H1 (cell line): ENCODE data around the gene CABP5.

Source experiments
- POLR2A ChIP-seq, 2 experiments: IDR thresholded peaks; 1 replicate in 1 of 2; 2 replicates in 1 of 2; pipeline ENCODE4 v1.6.1; 2011; ENCODE audit warnings: low read depth in 2 of 2, low read length in 2 of 2, mild to moderate bottlenecking in 2 of 2; ENCODE audit errors: control extremely low read depth in 1 of 2
- SIX5 ChIP-seq: IDR thresholded peaks from 2 replicates; pipeline ENCODE4 v1.6.1; 2011; ENCODE audit warnings: mild to moderate bottlenecking, low read depth, low read length

DNA sequence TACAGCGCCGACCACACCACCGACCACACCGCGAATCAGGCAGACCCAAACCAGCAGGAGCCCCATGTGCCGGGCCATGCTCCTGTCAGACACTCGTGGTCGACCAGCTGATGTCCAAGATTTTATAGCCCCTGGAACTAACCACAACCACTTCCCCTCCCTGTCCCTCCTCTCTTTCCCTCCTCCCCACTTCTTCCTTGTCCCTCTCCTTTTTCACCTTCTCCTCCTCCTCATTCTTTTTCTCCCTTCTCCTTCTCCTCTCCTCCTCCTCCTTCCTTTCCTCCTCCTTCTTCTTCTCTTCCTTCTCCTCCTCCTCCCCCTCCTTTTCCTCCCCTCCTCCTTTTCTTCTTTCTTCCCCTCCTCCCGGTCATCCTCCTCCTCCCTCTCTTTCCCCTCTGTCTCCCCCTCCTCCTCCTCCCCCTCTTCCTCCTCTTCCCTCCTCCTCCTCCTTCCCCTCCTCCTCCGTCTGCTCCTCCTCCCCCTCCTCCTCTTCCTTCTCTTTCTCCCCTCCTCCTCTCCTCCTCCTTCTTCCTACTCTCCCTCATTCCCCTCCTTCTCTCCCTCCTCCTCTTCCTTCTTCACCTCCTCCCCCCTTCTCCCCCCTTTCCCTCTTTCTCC is 52.6 kb downstream of the CABP5 start:
- TF ChIP-seq POLR2A (IDR thresholded peaks at IDR 0.05; ENCODE audit: control extremely low read depth in 1 of 2, low read depth in 2 of 2, low read length in 2 of 2) = no peak
- no peak for TF ChIP-seq SIX5
